Dendritic cell treated with granulocyte-macrophage colony-stimulating factor and Interleukin-4, amounts not matched to agents 40 ng/mL and 50 ng/mL, for 4 days (primary cell): ENCODE results near the gene PCSK5.

Experiments used
- H3K27ac Mint-ChIP-seq: one replicate; pipeline ENCODE4 v1.8.0; 2022; ENCODE audit warnings: mild to moderate bottlenecking, mixed read lengths
- H3K27me3 Mint-ChIP-seq: one replicate; pipeline ENCODE4 v1.8.0; 2022; ENCODE audit warnings: mild to moderate bottlenecking, mixed read lengths
- H3K36me3 Mint-ChIP-seq: one replicate; pipeline ENCODE4 v1.8.0; 2022; ENCODE audit warnings: low read depth, mixed read lengths
- H3K4me1 Mint-ChIP-seq: one replicate; pipeline ENCODE4 v1.8.0; 2022; ENCODE audit warnings: low read depth, mixed read lengths
- H3K4me3 Mint-ChIP-seq: one replicate; pipeline ENCODE4 v1.8.0; 2022; ENCODE audit warnings: mild to moderate bottlenecking, moderate library complexity, mixed read lengths
- H3K9me3 Mint-ChIP-seq: one replicate; pipeline ENCODE4 v1.8.0; 2022; ENCODE audit warnings: mixed read lengths
- intact Hi-C: fragments of 100-400 bp; cut with micrococcal nuclease; formaldehyde crosslinking; loops from one replicate; pipeline ENCODE4 v1.15.0; 2022

PCSK5 gene

DNA sequence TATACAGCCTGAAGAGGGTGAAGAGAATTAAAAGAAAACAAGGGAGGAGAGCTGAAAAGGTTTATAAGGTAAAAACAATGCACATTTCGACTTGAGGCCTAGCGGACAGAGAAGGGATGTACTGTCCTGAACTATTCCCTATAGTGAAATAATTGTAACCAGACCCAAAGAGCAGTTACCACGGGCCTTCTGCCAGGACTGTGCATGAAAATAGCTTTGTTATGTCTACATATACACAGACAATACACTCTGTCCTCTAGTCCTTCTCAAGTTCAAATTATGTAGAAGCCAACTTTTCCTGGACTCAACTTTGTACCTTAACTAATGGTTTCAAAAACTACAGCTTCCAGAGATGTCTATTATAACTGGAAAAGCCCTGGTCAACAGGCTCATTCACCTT, 223.7 kb downstream of the PCSK5 start:
- Mint-ChIP-seq H3K36me3 (peaks cover 14% of the 10 kb centered on the region), H3K4me3 (no peak overlapping the region), H3K27me3 (no peaks in the 10 kb centered on the region), H3K4me1 (no peaks in the 10 kb centered on the region), H3K27ac (no peak overlapping the region), H3K9me3 (no peaks in the 10 kb centered on the region)
- intact Hi-C loops, result no loop called here

- Mint-ChIP-seq H3K4me3 (no peak overlapping the region), H3K36me3 (peaks cover 14% of the 10 kb centered on the region), H3K27me3 (no peaks in the 10 kb centered on the region), H3K9me3 (no peaks in the 10 kb centered on the region), H3K4me1 (no peaks in the 10 kb centered on the region), H3K27ac (no peak overlapping the region)
- intact Hi-C loops, result no loop called here
These were observed 224.9 kb downstream of the PCSK5 start for GRCh38 chr9:76115396-76115795.

DNA sequence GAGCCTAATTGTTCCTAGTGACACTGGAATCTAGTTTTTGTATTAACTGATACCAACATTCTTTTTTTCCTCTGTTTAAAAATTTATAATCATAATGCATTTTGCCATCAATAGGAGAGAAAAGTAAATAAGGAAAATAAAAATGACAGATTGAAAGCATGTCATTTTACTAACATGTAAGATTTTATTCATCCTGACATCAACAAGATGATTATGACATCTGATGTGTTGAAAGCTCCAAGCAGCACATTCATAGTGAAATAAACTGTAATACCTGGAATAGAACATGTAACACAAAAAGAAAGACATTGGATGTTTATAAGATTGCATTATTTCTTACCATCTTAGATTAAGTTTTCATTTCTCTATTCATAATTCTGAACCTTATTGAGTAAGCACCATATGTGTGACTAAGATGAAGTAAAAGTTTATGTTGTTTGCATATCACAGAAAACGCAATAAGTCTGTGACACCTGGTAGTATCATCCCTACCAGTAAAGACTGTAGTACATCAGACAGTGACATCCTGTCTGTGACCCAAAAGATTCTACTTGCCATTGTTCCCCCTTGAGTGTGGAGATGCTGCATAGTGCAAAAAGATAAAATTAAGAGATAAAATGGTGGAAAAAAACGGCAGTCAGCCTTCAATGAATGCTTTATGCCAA, 225.6 kb downstream of the PCSK5 start:
- intact Hi-C loops, result no loop called here
- no peaks in the 10 kb centered on the region for H3K27me3 Mint-ChIP-seq
- peaks cover 14% of the 10 kb centered on the region for H3K36me3 Mint-ChIP-seq
- no peaks in the 10 kb centered on the region for H3K4me1 Mint-ChIP-seq
- H3K27ac Mint-ChIP-seq, result no peak overlapping the region
- no peak overlapping the region for H3K4me3 Mint-ChIP-seq
- H3K9me3 Mint-ChIP-seq, result no peaks in the 10 kb centered on the region

- no peaks in the 10 kb centered on the region for H3K9me3 Mint-ChIP-seq
- H3K27me3 Mint-ChIP-seq, result no peaks in the 10 kb centered on the region
- no peaks in the 10 kb centered on the region for H3K4me1 Mint-ChIP-seq
- no peak overlapping the region for H3K27ac Mint-ChIP-seq
- intact Hi-C loops, result no loop called here
- no peak overlapping the region for H3K4me3 Mint-ChIP-seq
- H3K36me3 Mint-ChIP-seq, result peaks cover 14% of the 10 kb centered on the region
These were observed 226.4 kb downstream of the PCSK5 start for GRCh38 chr9:76116913-76117312.

GRCh38 chr9:76127637-76128036, 237.2 kb downstream of the PCSK5 start:
- Mint-ChIP-seq H3K4me3 (no peak overlapping the region), H3K27me3 (no peaks in the 10 kb centered on the region), H3K27ac (no peak overlapping the region), H3K36me3 (peaks cover 7% of the 10 kb centered on the region), H3K9me3 (no peaks in the 10 kb centered on the region), H3K4me1 (no peaks in the 10 kb centered on the region)
- intact Hi-C loops, result no loop called here

DNA sequence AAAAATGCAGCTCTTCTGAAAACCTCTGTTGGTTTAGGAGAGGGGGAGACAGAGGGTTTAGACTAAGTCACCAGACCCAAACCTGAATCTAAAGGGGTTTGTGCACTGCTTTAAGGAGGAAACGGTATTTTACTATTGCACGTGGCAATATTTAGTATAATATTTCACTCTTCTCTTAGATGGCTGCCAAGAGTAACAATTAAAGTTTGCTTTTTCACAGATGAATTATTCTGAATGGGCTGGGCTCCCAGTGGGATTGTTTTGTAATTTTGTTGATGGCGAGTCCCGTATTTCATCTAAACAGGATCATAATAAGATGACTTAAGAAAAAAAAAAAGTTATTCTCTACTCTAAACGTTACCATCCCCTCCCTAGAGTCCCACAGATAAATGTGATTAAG, 245.4 kb downstream of the PCSK5 start:
- no peaks in the 10 kb centered on the region for H3K27me3 Mint-ChIP-seq
- H3K36me3 Mint-ChIP-seq, result peaks cover 13% of the 10 kb centered on the region
- no peak overlapping the region for H3K27ac Mint-ChIP-seq
- no peak overlapping the region for H3K4me3 Mint-ChIP-seq
- H3K9me3 Mint-ChIP-seq, result no peaks in the 10 kb centered on the region
- intact Hi-C loops, result no loop called here
- peaks cover 10% of the 10 kb centered on the region for H3K4me1 Mint-ChIP-seq

GRCh38 chr9:76136986-76137385, 246.5 kb downstream of the PCSK5 start:
- intact Hi-C loops, result no loop called here
- H3K36me3 Mint-ChIP-seq, result peaks cover 13% of the 10 kb centered on the region
- H3K9me3 Mint-ChIP-seq, result no peaks in the 10 kb centered on the region
- H3K4me3 Mint-ChIP-seq, result no peak overlapping the region
- no peak overlapping the region for H3K27ac Mint-ChIP-seq
- peaks cover 10% of the 10 kb centered on the region for H3K4me1 Mint-ChIP-seq
- no peaks in the 10 kb centered on the region for H3K27me3 Mint-ChIP-seq

- Mint-ChIP-seq H3K4me3 (no peak overlapping the region), H3K4me1 (peaks cover 13% of the 10 kb centered on the region), H3K27me3 (no peaks in the 10 kb centered on the region), H3K36me3 (peaks cover 13% of the 10 kb centered on the region), H3K27ac (no peak overlapping the region), H3K9me3 (no peaks in the 10 kb centered on the region)
- intact Hi-C loops, result no loop called here
These were observed 247.5 kb downstream of the PCSK5 start for GRCh38 chr9:76137931-76138330.

DNA sequence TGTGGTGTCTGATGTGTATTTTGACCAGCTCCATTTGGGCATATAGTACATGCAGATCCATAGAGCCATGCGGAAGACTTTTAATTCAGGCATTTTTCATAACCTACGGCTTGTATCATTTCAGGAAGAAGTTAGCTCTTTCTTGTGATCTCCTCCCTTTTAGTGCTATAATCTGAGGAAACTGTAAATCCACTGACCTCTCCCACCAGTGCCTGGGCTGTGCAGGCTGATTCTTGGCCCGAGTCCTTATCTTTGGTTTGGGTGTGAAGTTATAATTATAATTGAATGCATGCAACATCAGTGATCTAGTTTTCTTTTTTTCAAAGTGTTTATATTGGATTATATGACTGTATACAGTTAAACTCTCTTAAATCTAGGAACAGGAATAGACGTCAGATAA, 247.9 kb downstream of the PCSK5 start:
- Mint-ChIP-seq H3K9me3 (no peaks in the 10 kb centered on the region), H3K27ac (no peak overlapping the region), H3K36me3 (peaks cover 13% of the 10 kb centered on the region), H3K4me1 (peaks cover 17% of the 10 kb centered on the region), H3K27me3 (no peaks in the 10 kb centered on the region), H3K4me3 (no peak overlapping the region)
- intact Hi-C loops, result no loop called here

GRCh38 chr9:76143834-76144233, 253.4 kb downstream of the PCSK5 start:
- no peak overlapping the region for H3K27ac Mint-ChIP-seq

GRCh38 chr9:76150013-76150412, 259.5 kb downstream of the PCSK5 start:
- Mint-ChIP-seq H3K36me3 (peaks cover 6% of the 10 kb centered on the region), H3K27me3 (no peaks in the 10 kb centered on the region), H3K9me3 (no peaks in the 10 kb centered on the region), H3K27ac (no peak overlapping the region), H3K4me1 (peaks cover 27% of the 10 kb centered on the region), H3K4me3 (no peak overlapping the region)
- intact Hi-C loops, result no loop called here

More at GRCh38 chr9:76143834-76144233, 253.4 kb downstream of the PCSK5 start:
- Mint-ChIP-seq H3K27me3 (no peaks in the 10 kb centered on the region), H3K9me3 (no peaks in the 10 kb centered on the region), H3K36me3 (peaks cover 9% of the 10 kb centered on the region), H3K4me3 (no peak overlapping the region), H3K4me1 (peaks cover 27% of the 10 kb centered on the region)
- intact Hi-C loops, result no loop called here

- Mint-ChIP-seq H3K36me3 (peaks cover 6% of the 10 kb centered on the region), H3K27ac (no peak overlapping the region), H3K27me3 (no peaks in the 10 kb centered on the region), H3K4me3 (no peak overlapping the region), H3K9me3 (no peaks in the 10 kb centered on the region), H3K4me1 (peaks cover 27% of the 10 kb centered on the region)
- intact Hi-C loops, result no loop called here
These were observed 260.8 kb downstream of the PCSK5 start for GRCh38 chr9:76151267-76151666.

DNA sequence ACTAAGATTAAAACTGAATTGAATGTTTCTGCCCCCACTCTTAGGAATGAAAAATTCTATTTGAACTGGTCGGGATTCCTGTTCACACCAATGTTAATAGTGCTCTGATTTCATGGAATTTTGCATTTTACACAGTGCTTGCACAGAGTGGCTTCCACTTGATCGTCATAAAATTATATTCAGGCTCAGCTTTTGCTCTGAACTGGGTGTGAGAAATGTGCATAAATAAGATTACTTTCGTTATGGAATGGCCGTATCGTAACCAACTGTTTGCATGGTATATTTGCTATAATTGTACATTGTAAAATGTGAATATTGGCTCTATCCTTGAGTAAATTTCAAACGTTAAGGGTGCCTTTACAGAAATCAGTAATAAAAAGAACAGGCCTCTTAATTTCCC, 262.9 kb downstream of the PCSK5 start:
- H3K4me3 Mint-ChIP-seq, result no peak overlapping the region
- no peaks in the 10 kb centered on the region for H3K27me3 Mint-ChIP-seq
- H3K9me3 Mint-ChIP-seq, result no peaks in the 10 kb centered on the region
- H3K36me3 Mint-ChIP-seq, result peaks cover 20% of the 10 kb centered on the region
- H3K4me1 Mint-ChIP-seq, result peaks cover 15% of the 10 kb centered on the region
- H3K27ac Mint-ChIP-seq, result no peak overlapping the region
- intact Hi-C loops, result no loop called here

- Mint-ChIP-seq H3K36me3 (peaks cover 21% of the 10 kb centered on the region), H3K27me3 (no peaks in the 10 kb centered on the region), H3K27ac (no peak overlapping the region), H3K4me1 (peaks cover 13% of the 10 kb centered on the region), H3K9me3 (no peaks in the 10 kb centered on the region), H3K4me3 (no peak overlapping the region)
- intact Hi-C loops, result no loop called here
These were observed 263.6 kb downstream of the PCSK5 start for GRCh38 chr9:76153902-76154629.

GRCh38 chr9:76155361-76155760, 264.9 kb downstream of the PCSK5 start:
- intact Hi-C loops, result no loop called here
- peaks cover 34% of the 10 kb centered on the region for H3K36me3 Mint-ChIP-seq
- H3K27ac Mint-ChIP-seq, result no peak overlapping the region
- no peaks in the 10 kb centered on the region for H3K27me3 Mint-ChIP-seq
- H3K4me3 Mint-ChIP-seq, result no peak overlapping the region
- peaks cover 8% of the 10 kb centered on the region for H3K4me1 Mint-ChIP-seq
- no peaks in the 10 kb centered on the region for H3K9me3 Mint-ChIP-seq
